Measurements from ENCODE around the gene PRR30.

Gene PRR30

DNA sequence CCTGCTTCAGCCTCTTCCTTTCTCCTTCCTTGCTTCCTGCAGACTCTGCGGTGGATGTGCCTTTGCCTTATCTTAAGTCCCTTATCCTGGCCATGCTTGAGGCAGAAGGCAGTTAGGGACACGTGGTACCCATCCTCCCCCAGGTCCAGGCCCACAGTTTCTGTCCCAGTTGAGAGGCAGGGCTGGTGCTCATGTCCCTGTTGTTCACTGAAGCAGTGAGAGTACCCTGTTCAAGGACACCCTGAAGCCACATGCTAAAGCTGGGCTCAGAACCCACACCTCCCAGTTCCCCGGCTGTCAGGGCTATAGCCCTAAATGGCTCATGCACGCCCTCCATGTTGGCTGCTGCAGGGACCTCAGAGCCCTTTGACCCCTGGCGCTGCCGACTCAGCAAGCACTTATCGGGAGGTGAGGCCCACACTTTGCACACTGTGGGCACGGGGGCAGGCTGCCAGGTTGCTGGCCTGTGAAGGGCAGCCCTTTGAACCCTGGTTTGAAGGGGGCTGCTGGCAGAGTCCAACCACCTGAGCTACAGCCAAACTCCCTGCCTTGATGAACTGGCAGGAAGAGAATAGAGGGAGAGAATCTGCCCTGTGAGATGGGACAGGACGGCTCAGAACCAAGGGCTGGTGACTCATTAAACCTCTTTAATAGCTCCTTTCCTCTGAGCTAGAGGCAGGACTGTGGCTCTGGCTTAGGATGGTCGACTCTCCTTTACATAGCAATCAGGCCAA is 46.3 kb downstream of the PRR30 start:
- TF ChIP-seq, protein P1, sequence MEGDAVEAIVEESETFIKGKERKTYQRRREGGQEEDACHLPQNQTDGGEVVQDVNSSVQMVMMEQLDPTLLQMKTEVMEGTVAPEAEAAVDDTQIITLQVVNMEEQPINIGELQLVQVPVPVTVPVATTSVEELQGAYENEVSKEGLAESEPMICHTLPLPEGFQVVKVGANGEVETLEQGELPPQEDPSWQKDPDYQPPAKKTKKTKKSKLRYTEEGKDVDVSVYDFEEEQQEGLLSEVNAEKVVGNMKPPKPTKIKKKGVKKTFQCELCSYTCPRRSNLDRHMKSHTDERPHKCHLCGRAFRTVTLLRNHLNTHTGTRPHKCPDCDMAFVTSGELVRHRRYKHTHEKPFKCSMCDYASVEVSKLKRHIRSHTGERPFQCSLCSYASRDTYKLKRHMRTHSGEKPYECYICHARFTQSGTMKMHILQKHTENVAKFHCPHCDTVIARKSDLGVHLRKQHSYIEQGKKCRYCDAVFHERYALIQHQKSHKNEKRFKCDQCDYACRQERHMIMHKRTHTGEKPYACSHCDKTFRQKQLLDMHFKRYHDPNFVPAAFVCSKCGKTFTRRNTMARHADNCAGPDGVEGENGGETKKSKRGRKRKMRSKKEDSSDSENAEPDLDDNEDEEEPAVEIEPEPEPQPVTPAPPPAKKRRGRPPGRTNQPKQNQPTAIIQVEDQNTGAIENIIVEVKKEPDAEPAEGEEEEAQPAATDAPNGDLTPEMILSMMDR (IDR thresholded peaks at IDR 0.05; ENCODE audit: low read length) = no peak
- no peak for TF ChIP-seq EZH2 (IDR thresholded peaks at IDR 0.05; ENCODE audit: borderline replicate concordance, low read length)
- Histone ChIP-seq H3K9me2 (ENCODE audit: low read depth, low read length) (no peaks in the 10 kb centered on the region), H3K4me1 (ENCODE audit: insufficient read depth, low read length, severe bottlenecking) (peaks cover 11% of the 10 kb centered on the region), H2AFZ (ENCODE audit: low read length) (no peak overlapping the region), H3K9ac (ENCODE audit: low read length) (no peak overlapping the region), H3F3A (ENCODE audit: insufficient read depth, low read length) (no peaks in the 10 kb centered on the region), H3K36me3 (ENCODE audit: insufficient read depth, low read length) (no peaks in the 10 kb centered on the region), H3K27ac (ENCODE audit: low read depth, low read length, poor library complexity, severe bottlenecking) (no peak overlapping the region), H3K9me3 (ENCODE audit: low read length) (no peaks in the 10 kb centered on the region), H3K27me3 (ENCODE audit: insufficient read depth, low read length) (no peaks in the 10 kb centered on the region), H3K4me2 (ENCODE audit: low read length) (no peak overlapping the region), H4K20me1 (ENCODE audit: insufficient read depth, low read length) (no peaks in the 10 kb centered on the region), H3K79me2 (ENCODE audit: insufficient read depth, low read length) (no peaks in the 10 kb centered on the region), H3K4me3 (ENCODE audit: low read depth, low read length, poor library complexity, severe bottlenecking) (no peak overlapping the region)

DNA sequence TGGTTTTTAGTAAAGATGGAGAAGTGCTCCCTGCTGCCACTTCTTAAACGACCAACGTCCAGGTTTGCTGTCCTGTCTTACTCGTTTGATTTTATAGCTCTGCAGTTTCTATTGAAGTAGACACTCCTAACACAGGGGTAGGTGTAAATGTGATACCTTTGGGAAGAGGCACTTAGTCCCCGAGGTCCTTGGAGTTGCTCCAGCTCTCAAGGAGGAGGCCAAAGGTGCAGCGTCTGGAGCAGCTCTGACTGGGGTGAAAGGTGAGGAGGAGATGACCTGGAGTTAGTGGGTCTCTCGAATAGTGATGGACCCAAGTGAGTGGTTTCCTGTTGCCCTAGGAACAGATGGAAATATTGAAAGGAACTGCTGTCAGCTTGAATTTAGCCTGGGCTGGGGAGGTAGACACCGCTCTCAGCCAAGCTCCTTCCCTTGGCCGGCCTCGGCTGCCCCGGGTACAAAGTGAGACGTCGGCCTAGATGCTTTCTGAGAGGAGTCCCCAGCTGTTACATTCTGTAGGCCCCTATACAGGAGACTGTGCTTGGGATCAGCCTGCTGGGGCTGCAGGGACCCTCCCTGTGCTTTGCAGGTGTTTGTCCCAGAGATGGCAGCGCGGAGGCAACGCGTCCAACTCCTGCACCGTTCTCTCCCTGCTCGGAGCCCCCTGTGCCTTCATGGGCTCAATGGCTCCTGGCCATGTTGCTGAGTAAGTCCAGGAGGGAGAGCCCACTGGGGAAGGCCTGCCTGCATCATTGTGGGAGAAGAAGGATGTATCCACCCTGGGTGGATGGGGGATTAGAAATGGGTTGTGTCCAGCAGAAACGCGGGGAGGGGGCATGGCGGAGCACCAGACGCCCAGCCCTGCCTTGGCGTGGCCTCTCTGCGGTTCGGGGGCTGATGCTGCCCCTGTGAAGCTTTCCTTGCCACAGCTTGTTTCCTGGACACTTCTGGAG is 47.2 kb downstream of the PRR30 start:
- no peak overlapping the region for H2AFZ ChIP-seq (ENCODE audit: low read length)
- no peaks in the 10 kb centered on the region for H3K27me3 ChIP-seq (ENCODE audit: insufficient read depth, low read length)
- H3K4me2 ChIP-seq (ENCODE audit: low read length) = no peak overlapping the region

DNA sequence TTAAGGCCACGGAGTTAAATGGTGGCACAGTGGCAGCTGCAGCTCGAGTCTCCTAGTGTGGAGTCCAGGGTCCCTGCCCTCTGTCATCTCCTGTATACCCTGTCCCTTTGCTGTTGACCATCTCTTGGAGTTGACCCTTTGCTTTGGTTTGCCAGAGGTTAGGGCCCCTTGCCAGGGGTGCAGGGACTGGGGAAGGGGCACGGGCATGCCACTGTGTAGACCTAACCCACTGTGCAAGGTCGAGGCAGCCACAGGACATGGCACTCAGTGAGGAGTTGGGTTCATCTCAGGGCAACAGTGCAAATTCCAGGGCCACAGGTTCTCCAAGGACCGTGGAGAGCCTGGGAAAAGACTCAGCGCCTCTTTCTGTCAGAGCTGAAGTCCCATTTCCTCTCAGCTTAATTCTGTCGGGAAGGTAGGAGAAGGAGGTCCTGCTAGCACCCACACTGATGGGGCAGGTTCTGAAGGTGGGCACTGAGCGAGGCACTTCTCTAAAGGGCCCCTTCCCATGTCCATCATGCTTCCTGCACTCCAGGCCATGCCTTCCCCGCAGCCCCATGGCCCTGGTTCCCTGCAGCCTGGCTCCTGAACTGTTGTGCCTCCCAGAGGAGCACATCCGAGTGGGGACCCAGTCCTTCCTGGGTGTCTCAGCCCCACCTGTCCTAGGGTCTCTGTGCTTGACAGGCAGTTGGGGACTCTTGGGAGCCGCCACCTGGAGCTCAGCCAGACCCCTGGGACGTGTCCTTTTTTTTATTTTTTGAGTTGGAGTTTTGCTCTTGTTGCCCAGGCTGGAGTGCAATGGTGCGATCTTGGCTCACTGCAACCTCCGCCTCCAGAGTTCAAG is 49.9 kb downstream of the PRR30 start:
- H3K4me1 ChIP-seq (ENCODE audit: insufficient read depth, low read length, severe bottlenecking) = peaks cover 17% of the 10 kb centered on the region
- H3K79me2 ChIP-seq (ENCODE audit: insufficient read depth, low read length) = no peaks in the 10 kb centered on the region
- no peaks in the 10 kb centered on the region for H3K9me3 ChIP-seq (ENCODE audit: low read length)
- H2AFZ ChIP-seq (ENCODE audit: low read length) = no peak overlapping the region
- no peak overlapping the region for H3K4me3 ChIP-seq (ENCODE audit: low read depth, low read length, poor library complexity, severe bottlenecking)
- no peaks in the 10 kb centered on the region for H4K20me1 ChIP-seq (ENCODE audit: insufficient read depth, low read length)
- no peak overlapping the region for H3K4me2 ChIP-seq (ENCODE audit: low read length)
- H3K9ac ChIP-seq (ENCODE audit: low read length) = no peak overlapping the region
- H3K9me2 ChIP-seq (ENCODE audit: low read depth, low read length) = no peaks in the 10 kb centered on the region
- no peaks in the 10 kb centered on the region for H3K36me3 ChIP-seq (ENCODE audit: insufficient read depth, low read length)
- H3F3A ChIP-seq (ENCODE audit: insufficient read depth, low read length) = no peaks in the 10 kb centered on the region
- H3K27me3 ChIP-seq (ENCODE audit: insufficient read depth, low read length) = 0 out of 2 replicates have a peak, but pooled peaks cover 11% of the 10 kb centered on the region
- TF ChIP-seq EZH2 (IDR thresholded peaks at IDR 0.05; ENCODE audit: borderline replicate concordance, low read length) = no peak
- TF ChIP-seq, protein P1 (IDR thresholded peaks at IDR 0.05; ENCODE audit: low read length) = no peak
- no peak overlapping the region for H3K27ac ChIP-seq (ENCODE audit: low read depth, low read length, poor library complexity, severe bottlenecking)

More for the DNA sequence above, 47.2 kb downstream of the PRR30 start:
- H3K27ac ChIP-seq (ENCODE audit: low read depth, low read length, poor library complexity, severe bottlenecking) = no peak overlapping the region
- no peaks in the 10 kb centered on the region for H3K36me3 ChIP-seq (ENCODE audit: insufficient read depth, low read length)
- H3K4me3 ChIP-seq (ENCODE audit: low read depth, low read length, poor library complexity, severe bottlenecking) = no peak overlapping the region
- TF ChIP-seq, protein P1 (IDR thresholded peaks at IDR 0.05; ENCODE audit: low read length) = no peak
- no peak for TF ChIP-seq EZH2 (IDR thresholded peaks at IDR 0.05; ENCODE audit: borderline replicate concordance, low read length)
- no peaks in the 10 kb centered on the region for H4K20me1 ChIP-seq (ENCODE audit: insufficient read depth, low read length)
- peaks cover 15% of the 10 kb centered on the region for H3K4me1 ChIP-seq (ENCODE audit: insufficient read depth, low read length, severe bottlenecking)
- no peaks in the 10 kb centered on the region for H3K9me3 ChIP-seq (ENCODE audit: low read length)
- no peak overlapping the region for H3K9ac ChIP-seq (ENCODE audit: low read length)
- H3F3A ChIP-seq (ENCODE audit: insufficient read depth, low read length) = no peaks in the 10 kb centered on the region
- H3K79me2 ChIP-seq (ENCODE audit: insufficient read depth, low read length) = no peaks in the 10 kb centered on the region
- no peaks in the 10 kb centered on the region for H3K9me2 ChIP-seq (ENCODE audit: low read depth, low read length)

Data from OCI-LY1 (cell line).